K562 (cell line): ENCODE measurements around the gene UBE2D2. TPM values are rescaled to one million over a fixed set of nuclear protein-coding genes. Genes with fewer than 3 reads are reported as not detected.

Experiments
- ATAC-seq: fragments of 200-7000 bp; cut with Tn5 transposase; 3 replicates; pipeline ENCODE4 v1.9.1; 2020; ENCODE audit warnings: moderate library complexity
- BruUV-seq: library from RNA; stranded (reverse); fragments of 400-500 nt; replicated peaks from 2 replicates; lab custom pipeline; 2021; lab: Mats Ljungman, UMichigan
- CTCF ChIA-PET: fragments of 300-600 bp; formaldehyde crosslinking; extraction: SDS; loops from one replicate; lab custom pipeline; 2021; ENCODE audit warnings: low intra/inter-chr PET ratio; lab: Yijun Ruan, JAX
- POLR2A ChIA-PET: fragments of 300-600, 350-650 bp; sonication (Branson Sonifier 250); formaldehyde crosslinking; extraction: SDS; loops from one replicate; lab custom pipeline; 2021; ENCODE audit warnings: antibody characterized with exemption, inconsistent platforms; lab: Yijun Ruan, JAX
- DNase-seq, 4 experiments: peaks; one replicate each; pipeline versions ENCODE4 v3.0.0 to v3.0.0-alpha.2; 2011 to 2018; ENCODE audit warnings: low spot score in 3 of 4, mixed read lengths in 3 of 4; ENCODE audit errors: extremely low read depth in 1 of 4
- FAIRE-seq: peaks from 2 replicates; lab custom pipeline; 2011; peaks lifted over from hg19 to GRCh38; lab: Jason Lieb, UNC
- H2AFZ ChIP-seq: 2 replicates; pipeline ENCODE4 v1.6.0; 2011; ENCODE audit warnings: low read depth, low read length, control low read depth, inconsistent platforms
- H3K27ac ChIP-seq: fragments of 200-600 bp; 3 replicates; pipeline ENCODE4 v1.8.0; 2011; ENCODE audit warnings: low read depth, mild to moderate bottlenecking, control low read depth, inconsistent platforms, low read length, moderate library complexity, mixed read lengths; ENCODE audit errors: extremely low read depth
- H3K27me3 ChIP-seq, 2 experiments: fragments of 300-600 bp in 1 of 2; 2 replicates in 1 of 2; 3 replicates in 1 of 2; pipeline versions ENCODE4 v1.6.0 to v1.8.0; 2011; ENCODE audit warnings: inconsistent platforms in 2 of 2, low read length in 2 of 2, mild to moderate bottlenecking in 1 of 2, mixed read lengths in 1 of 2, moderate library complexity in 1 of 2; ENCODE audit not compliant: control insufficient read depth in 2 of 2, insufficient read depth in 2 of 2
- H3K36me3 ChIP-seq: fragments of 300-600 bp; 3 replicates; pipeline ENCODE4 v1.8.0; 2011; ENCODE audit warnings: mild to moderate bottlenecking, low read length, inconsistent platforms; ENCODE audit not compliant: control insufficient read depth, insufficient read depth
- H3K4me1 ChIP-seq, 2 experiments: fragments of 200-600 bp in 1 of 2; replicated peaks in 1 of 2; 2 replicates in 1 of 2; 3 replicates in 1 of 2; pipeline versions ENCODE4 v1.5.1 to v1.8.0; 2011; ENCODE audit warnings: inconsistent platforms in 2 of 2, low read length in 2 of 2, mild to moderate bottlenecking in 1 of 2, mixed read lengths in 1 of 2, moderate library complexity in 1 of 2; ENCODE audit not compliant: control insufficient read depth in 2 of 2, insufficient read depth in 2 of 2
- H3K4me2 ChIP-seq: 2 replicates; pipeline ENCODE4 v1.6.1; 2011; ENCODE audit warnings: low read length, control low read depth, inconsistent platforms, mixed read lengths; ENCODE audit not compliant: insufficient read depth
- H3K4me3 ChIP-seq: fragments of 200-600 bp; sonication (generic), shearing (Covaris generic); 2 replicates; pipeline ENCODE4 v1.5.1; 2016; ENCODE audit warnings: control low read depth, inconsistent platforms
- H3K79me2 ChIP-seq: fragments of 200-600 bp; 3 replicates; pipeline ENCODE4 v1.8.0; 2011; ENCODE audit warnings: low read length, inconsistent platforms; ENCODE audit not compliant: control insufficient read depth, insufficient read depth
- H3K9ac ChIP-seq, 2 experiments: 2 replicates each; pipeline versions ENCODE4 v1.6.0 to v1.6.1; 2011; ENCODE audit warnings: low read depth in 2 of 2, low read length in 2 of 2, control low read depth in 1 of 2, inconsistent platforms in 1 of 2, mild to moderate bottlenecking in 1 of 2, mixed read lengths in 1 of 2; ENCODE audit not compliant: insufficient read depth in 1 of 2
- H3K9me1 ChIP-seq: one replicate; pipeline ENCODE4 v1.6.0; 2011; ENCODE audit warnings: inconsistent platforms, mild to moderate bottlenecking, low read length, moderate library complexity; ENCODE audit not compliant: control insufficient read depth, insufficient read depth
- H3K9me3 ChIP-seq: replicated peaks from 2 replicates; pipeline ENCODE4 v1.5.1; 2011; ENCODE audit warnings: low read depth, low read length, inconsistent platforms; ENCODE audit not compliant: control insufficient read depth, insufficient read depth
- H4K20me1 ChIP-seq: replicated peaks from 2 replicates; pipeline ENCODE4 v1.6.1; 2011; ENCODE audit warnings: low read length, inconsistent platforms, mixed read lengths; ENCODE audit not compliant: control insufficient read depth, insufficient read depth
- ADNP ChIP-seq: fragments of 200-800 bp; sonication (Bioruptor generic); IDR thresholded peaks from 2 replicates; pipeline ENCODE4 v1.6.1; 2016; ENCODE audit warnings: missing genetic modification characterization, missing compliant biosample characterization
- EGR1 ChIP-seq: fragments of 450-650 bp; conservative IDR thresholded peaks from 2 replicates; pipeline ENCODE4 v1.6.1; 2017; ENCODE audit warnings: mild to moderate bottlenecking
- MAZ ChIP-seq, 2 experiments: fragments of 450-650 bp in 1 of 2; sonication (generic) in 1 of 2; formaldehyde crosslinking; IDR thresholded peaks in 1 of 2; conservative IDR thresholded peaks in 1 of 2; 2 replicates each; pipeline versions ENCODE4 v1.4.0 to v1.5.0; 2020; ENCODE audit warnings: mild to moderate bottlenecking in 1 of 2, missing genetic modification reagents in 1 of 2
- MNT ChIP-seq, 2 experiments: fragments of 450-650 bp; conservative IDR thresholded peaks; 2 replicates each; pipeline ENCODE4 v1.6.1; 2017; ENCODE audit warnings: mild to moderate bottlenecking in 2 of 2, moderate library complexity in 2 of 2
- NCOR1 ChIP-seq: fragments of 450-650 bp; IDR thresholded peaks from 2 replicates; pipeline ENCODE4 v1.6.1; 2016; ENCODE audit warnings: mild to moderate bottlenecking, moderate library complexity
- PCBP1 ChIP-seq: fragments of 200-400 bp; formaldehyde crosslinking; IDR thresholded peaks from 2 replicates; pipeline ENCODE4 v1.6.1; 2018; ENCODE audit warnings: mild to moderate bottlenecking, low read depth, low read length; ENCODE audit not compliant: poor library complexity, severe bottlenecking
- POLR2G ChIP-seq: fragments of 200-400 bp; formaldehyde crosslinking; IDR thresholded peaks from 2 replicates; pipeline ENCODE4 v1.6.1; 2017; ENCODE audit warnings: low read depth, mild to moderate bottlenecking, antibody characterized with exemption, low read length, moderate library complexity
- RFX5 ChIP-seq: IDR thresholded peaks from 2 replicates; pipeline ENCODE4 v1.6.1; 2011; ENCODE audit warnings: low read depth, mild to moderate bottlenecking, improper control_type of control experiment, low read length
- SIN3A ChIP-seq, 2 experiments: fragments of 150-350 bp in 1 of 2; IDR thresholded peaks; 2 replicates each; pipeline ENCODE4 v1.6.1; 2011 to 2016; ENCODE audit warnings: borderline replicate concordance in 2 of 2, low read depth in 2 of 2, low read length in 2 of 2, mild to moderate bottlenecking in 2 of 2, moderate library complexity in 2 of 2; ENCODE audit not compliant: control insufficient read depth in 1 of 2
- THRAP3 ChIP-seq: fragments of 450-650 bp; IDR thresholded peaks from 2 replicates; pipeline ENCODE4 v1.6.1; 2016; ENCODE audit warnings: mild to moderate bottlenecking, inconsistent platforms, borderline replicate concordance
- U2AF1 ChIP-seq: fragments of 200-400 bp; formaldehyde crosslinking; optimal IDR thresholded peaks from 2 replicates; pipeline ENCODE3; 2017; ENCODE audit warnings: mild to moderate bottlenecking, low read depth, low read length, moderate library complexity
- UBTF ChIP-seq, 2 experiments: IDR thresholded peaks; 2 replicates each; pipeline ENCODE4 v1.6.1; 2012; ENCODE audit warnings: improper control_type of control experiment in 2 of 2, low read depth in 2 of 2, low read length in 2 of 2, borderline replicate concordance in 1 of 2
- ZBTB7A ChIP-seq: IDR thresholded peaks from 2 replicates; pipeline ENCODE4 v1.6.1; 2011; ENCODE audit warnings: low read depth, mild to moderate bottlenecking, low read length, moderate library complexity, borderline replicate concordance; ENCODE audit not compliant: control insufficient read depth
- ZC3H4 ChIP-seq: sonication (generic); formaldehyde crosslinking; IDR thresholded peaks from 2 replicates; pipeline ENCODE4 v1.9.0; 2021; ENCODE audit warnings: missing genetic modification reagents, borderline replicate concordance
- ZNF274 ChIP-seq: IDR thresholded peaks from 2 replicates; pipeline ENCODE4 v1.6.1; 2011; ENCODE audit warnings: low read depth, mild to moderate bottlenecking, low read length, moderate library complexity, borderline replicate concordance
- WGBS: fragments of 100-300 bp; shearing (Covaris generic); methylation state at CpG from one replicate; pipeline ENCODE4 v1.1.6; 2016; ENCODE audit warnings: low coverage, mixed read lengths; ENCODE audit not compliant: insufficient coverage; ENCODE audit errors: missing lambda C conversion rate; 5-methylcytosine and 5-hydroxymethylcytosine counted together
- in situ Hi-C: fragments of 300-500 bp; cut with MboI; formaldehyde crosslinking; loops from 4 replicates; pipeline ENCODE4 v1.15.0; 2018; ENCODE audit warnings: inconsistent platforms, mixed read lengths
- intact Hi-C: fragments of 100-400 bp; cut with micrococcal nuclease; formaldehyde crosslinking; loops from 2 replicates; pipeline ENCODE4 v1.14.2; 2022
- polyA plus RNA-seq, 8 experiments: library from polyadenylated mRNA; depleted of rRNA in 4 of 8; stranded (reverse) in 5 of 8; unstranded in 3 of 8; fragments of >200 nt; fragmentation: Nextera tagmentation in 2 of 8; fragmentation: Illumina TruSeq in 1 of 8; extraction: Ambion mirVana in 2 of 8; extraction: Trizol in 1 of 8; gene quantifications; 2 replicates each; pipeline versions ENCODE4 v1.2.1 to v1.2.3, GENCODE V29; 2011 to 2014; ENCODE audit warnings: inconsistent platforms in 1 of 8, missing spikeins in 1 of 8
- total RNA-seq, 7 experiments: library from RNA; depleted of rRNA in 6 of 7; stranded (reverse); fragments of >200 nt in 6 of 7; fragmentation: Illumina TruSeq in 2 of 7; extraction: Trizol in 2 of 7; gene quantifications; 2 replicates each; pipeline versions ENCODE4 v1.2.1 to v1.2.3, GENCODE V29; 2011 to 2021; ENCODE audit warnings: low replicate concordance in 1 of 7

Gene UBE2D2
- total and polyA plus RNA-seq, 9 of the 15 experiments (the other 6 are each of a cell fraction or from before 2014, with no cell fraction given) = 53.6 to 198 (median 122) TPM

- Histone ChIP-seq H3K36me3 (peaks cover 16% of the 10 kb centered on the region; the same call in 2 of the 3 replicates), H3K4me1 (peaks cover 53 to 67% of the 10 kb centered on the region in 2 experiments), H3K4me3 (peak overlapping the region; percentile 90), H3K4me2 (peak overlapping the region; percentile 79), H3K9me3 (no peaks in the 10 kb centered on the region), H3K9me1 (peaks cover 9% of the 10 kb centered on the region), H3K9ac (peak overlapping the region; percentile 85 to 94), H3K79me2 (peaks cover 68% of the 10 kb centered on the region), H4K20me1 (peaks cover 36% of the 10 kb centered on the region), H3K27me3 (no peaks in the 10 kb centered on the region), H3K27ac (peak overlapping the region; percentile 83), H2AFZ (no peak overlapping the region)
- ChIA-PET CTCF (interaction anchor here (0.6 to 1.0 kb wide), 3 partner anchors 14 to 1311 kb away, joined by 3 to 4 read pairs (median 3); no protein-coding TSS in a partner anchor), POLR2A (interaction anchor here (1.1 to 3.7 kb wide), 6 partner anchors 9 to 108 kb away, joined by 3 to 21 read pairs (median 6); no protein-coding TSS in a partner anchor)
- ATAC-seq = peak; percentile 17
- peak; percentile 51 to 64 (median 58) for DNase-seq
- intact Hi-C loops = loop anchor here (2.0 kb wide), 2 partner anchors 47 to 61 kb away; no protein-coding TSS in a partner anchor
- WGBS = 3% methylated on average over 56 of the region's 77 CpGs
- no TSS peak for BruUV-seq
- in situ Hi-C loops = no loop called here
- FAIRE-seq = no peak
- no peak; the same call in 1 of the 2 replicates for TF ChIP-seq NCOR1
- TF ChIP-seq POLR2G = peak; percentile 48; the same call in 1 of the 2 replicates
- TF ChIP-seq EGR1 = peak; percentile 90
- no peak for TF ChIP-seq ADNP (tag)
- no peak for TF ChIP-seq RFX5
- peak; percentile 78 for TF ChIP-seq PCBP1
- peak; percentile 2 to 28; a peak in 1 of 4 replicates for TF ChIP-seq UBTF (IDR thresholded peaks at IDR 0.05; ENCODE audit: borderline replicate concordance in 1 of 2, low read depth in 2 of 2, low read length in 2 of 2)
- TF ChIP-seq U2AF1 = peak; percentile 4
- no peak; the same call in 1 of the 2 replicates for TF ChIP-seq THRAP3
- no peak for TF ChIP-seq ZNF274
- no peak; the same call in 1 of the 2 replicates for TF ChIP-seq ZC3H4 (CRISPR knock-in tag)
- TF ChIP-seq MAZ (CRISPR knock-in tag; conservative IDR thresholded peaks at IDR 0.05 in 1 of 2, IDR thresholded peaks at IDR 0.05 in 1 of 2) = peak in 1 of 2 experiments; percentile 51; a peak in 1 of 4 replicates
- peak; percentile 60 to 67 for TF ChIP-seq MNT (conservative IDR thresholded peaks at IDR 0.05)
- TF ChIP-seq ZBTB7A = peak; percentile 51; the same call in 1 of the 2 replicates
- TF ChIP-seq SIN3A (IDR thresholded peaks at IDR 0.05; ENCODE audit: borderline replicate concordance in 2 of 2, control insufficient read depth in 1 of 2, low read depth in 2 of 2, low read length in 2 of 2) = peak; percentile 11 to 35; a peak in 1 of 4 replicates
Observed at GRCh38 chr5:139649082-139649991, 88.2 kb downstream of the UBE2D2 start.
